DMS53 (cell line): ENCODE results near the gene KIF1B.
"Not testable (repeated sequence)": the region's sequence is repeated elsewhere in the genome, so short reads cannot be mapped to it uniquely, and the experiment has no call there.

Experiments
- DNase-seq: peaks from one replicate; lab custom pipeline; 2025; lab: John Stamatoyannopoulos, UW

The KIF1B gene

DNA sequence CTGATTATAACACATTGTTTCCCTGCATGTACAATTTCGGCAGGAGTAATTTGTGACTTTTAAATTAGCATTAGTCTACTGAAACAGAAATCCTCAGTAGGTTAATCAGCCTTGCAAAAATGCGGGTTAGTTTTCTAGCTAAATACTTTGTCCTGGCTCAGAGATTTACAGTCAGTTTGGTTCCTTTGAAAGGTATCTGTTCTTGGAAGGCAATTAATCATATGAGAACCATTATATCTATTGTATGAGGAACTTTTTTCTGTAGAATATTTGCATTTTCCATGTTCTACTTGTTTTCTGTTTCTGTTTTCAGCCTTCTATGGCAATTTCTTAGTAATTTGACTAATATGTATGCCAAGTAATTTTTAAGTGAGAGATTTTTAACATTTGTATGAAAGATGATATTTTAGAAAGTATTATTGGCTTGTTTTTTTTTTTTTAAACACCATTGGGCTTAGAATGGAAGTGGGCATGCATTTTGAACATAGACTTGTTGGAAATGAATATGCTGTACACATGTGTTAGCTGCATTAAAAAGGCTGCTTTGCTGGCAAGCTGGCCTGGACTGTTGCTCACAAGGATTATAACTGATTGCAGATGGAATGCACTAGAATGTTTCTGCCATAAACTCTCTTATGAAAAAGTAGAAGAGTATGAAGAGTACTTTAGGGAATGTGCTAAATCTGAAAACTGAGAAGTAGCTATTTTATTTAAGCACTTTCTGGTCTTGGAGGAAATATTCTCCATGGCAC, 26.2 kb downstream of the KIF1B start:
- DNase-seq = no peak

DNA sequence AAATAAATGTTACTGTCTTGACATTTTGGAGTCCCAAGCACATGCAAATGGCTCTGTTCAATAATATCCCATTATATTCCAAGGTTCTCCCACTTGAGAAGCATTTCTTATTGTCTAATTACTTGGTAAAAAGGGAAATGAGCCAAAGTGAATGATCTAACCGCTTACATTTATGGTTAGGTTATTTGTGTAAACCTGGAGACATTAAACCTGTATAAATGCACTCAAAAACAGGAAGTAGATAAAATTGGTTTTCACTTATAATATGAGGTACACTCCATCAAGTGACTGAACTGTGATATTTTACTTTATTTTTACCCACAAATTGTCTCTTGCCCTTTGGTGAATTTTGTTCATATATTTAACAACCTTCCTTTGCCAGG, 26.8 kb downstream of the KIF1B start:
- DNase-seq = no peak

DNA sequence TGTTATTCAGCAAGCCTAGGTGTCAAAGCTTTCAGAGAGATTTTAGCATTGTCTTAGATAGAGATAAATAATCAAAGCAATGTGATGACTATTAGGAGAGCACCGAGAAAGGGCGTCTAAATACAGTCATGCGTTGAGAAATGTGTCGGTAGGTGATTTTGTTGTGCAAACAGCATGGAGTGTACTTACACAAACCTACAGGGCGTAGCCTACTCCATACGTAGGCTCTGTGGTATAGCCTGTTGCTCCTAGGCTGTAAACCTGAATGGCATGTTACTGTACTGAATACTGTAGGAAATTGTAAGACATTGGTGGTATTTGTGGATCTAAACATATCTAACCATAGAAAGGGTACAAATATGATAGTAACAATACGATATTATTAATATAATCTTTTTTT, 31.8 kb downstream of the KIF1B start:
- no peak for DNase-seq

DNA sequence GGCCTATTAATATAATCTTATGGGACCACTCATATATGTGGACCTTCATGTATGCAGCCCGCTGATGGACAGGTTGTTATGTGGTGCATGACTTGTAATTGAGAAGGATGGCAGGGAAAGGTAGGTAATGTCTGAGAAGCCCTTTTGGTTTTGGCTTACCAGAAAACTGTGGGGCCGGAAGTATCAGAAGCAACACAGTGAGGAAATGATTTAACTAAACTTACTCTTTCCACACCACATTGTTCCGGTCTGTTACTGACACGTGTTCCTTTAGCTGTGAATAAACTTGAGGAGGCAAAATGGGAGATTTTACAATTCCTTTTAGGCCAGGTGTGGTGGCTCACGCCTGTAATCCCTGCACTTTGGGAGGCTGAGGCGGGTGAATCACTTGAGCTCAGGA, 32.4 kb downstream of the KIF1B start:
- DNase-seq = no peak

DNA sequence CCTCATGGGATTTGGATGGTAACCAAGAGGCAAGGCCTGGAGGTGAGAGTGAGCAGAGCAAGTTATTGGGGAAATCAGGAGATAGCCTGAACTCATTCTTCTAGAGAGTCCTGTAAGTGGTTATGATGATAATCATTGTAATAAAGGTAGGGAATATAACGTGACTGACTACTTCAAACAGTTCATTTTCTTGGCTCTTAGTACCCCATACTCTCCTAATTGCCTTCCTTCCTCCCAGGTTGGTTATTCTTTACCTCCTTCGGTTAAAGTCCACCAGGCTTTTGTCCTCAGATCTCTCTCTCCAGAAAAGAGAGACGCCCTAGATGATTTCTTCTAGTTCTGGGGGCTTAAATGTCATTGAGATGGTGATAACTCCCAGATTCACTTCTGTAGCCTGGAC, 35.3 kb downstream of the KIF1B start:
- DNase-seq = no peak

DNA sequence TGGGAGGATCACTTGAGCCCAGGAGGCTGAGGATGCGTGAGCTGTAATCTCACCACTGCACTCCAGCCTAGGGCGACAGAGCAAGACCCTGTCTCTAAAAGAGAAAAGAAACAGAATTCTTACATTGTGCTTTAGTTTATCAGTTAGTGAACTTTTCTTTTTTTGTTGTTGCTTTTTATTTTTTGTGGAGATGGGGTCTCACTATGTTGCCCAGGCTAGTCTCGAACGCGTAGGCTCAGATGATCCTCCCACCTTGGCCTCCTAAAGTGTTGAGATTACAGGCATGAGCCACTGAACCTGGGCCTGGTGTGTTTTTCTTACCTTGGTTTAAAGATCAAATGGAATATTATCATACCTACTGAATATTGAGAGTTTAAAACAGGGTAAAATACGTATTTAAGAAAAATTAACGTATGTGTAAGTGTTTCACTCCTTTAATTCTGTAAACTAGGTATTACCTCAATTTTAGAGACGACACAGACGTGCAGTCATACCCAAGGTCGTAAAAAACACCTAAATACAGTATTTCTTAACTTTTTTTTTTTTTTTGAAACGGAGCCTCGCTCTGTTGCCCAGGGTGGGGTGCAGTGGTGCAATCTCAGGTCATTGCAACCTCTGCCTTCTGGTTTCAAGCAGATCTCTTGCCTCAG, 39.6 kb downstream of the KIF1B start:
- DNase-seq = no peak

DNA sequence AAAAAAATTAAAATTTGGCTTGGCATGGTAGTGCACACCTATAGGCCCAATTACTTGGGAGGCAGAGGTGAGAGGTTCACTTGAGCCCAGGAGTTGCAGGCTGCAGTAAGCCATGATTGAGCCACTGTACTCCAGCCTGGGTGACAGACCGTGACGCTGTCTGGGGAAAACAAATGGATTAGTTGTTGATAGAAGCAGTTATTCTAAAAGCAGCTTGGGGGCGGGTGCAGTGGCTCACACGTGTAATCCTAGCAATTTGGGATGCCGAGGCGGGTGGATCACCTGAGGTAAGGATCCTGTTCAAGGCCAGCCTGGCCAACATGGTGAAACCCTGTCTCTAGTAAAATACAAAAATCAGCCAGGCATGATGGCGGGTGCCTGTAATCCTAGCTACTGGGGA, 40.3 kb downstream of the KIF1B start:
- DNase-seq = no peak

DNA sequence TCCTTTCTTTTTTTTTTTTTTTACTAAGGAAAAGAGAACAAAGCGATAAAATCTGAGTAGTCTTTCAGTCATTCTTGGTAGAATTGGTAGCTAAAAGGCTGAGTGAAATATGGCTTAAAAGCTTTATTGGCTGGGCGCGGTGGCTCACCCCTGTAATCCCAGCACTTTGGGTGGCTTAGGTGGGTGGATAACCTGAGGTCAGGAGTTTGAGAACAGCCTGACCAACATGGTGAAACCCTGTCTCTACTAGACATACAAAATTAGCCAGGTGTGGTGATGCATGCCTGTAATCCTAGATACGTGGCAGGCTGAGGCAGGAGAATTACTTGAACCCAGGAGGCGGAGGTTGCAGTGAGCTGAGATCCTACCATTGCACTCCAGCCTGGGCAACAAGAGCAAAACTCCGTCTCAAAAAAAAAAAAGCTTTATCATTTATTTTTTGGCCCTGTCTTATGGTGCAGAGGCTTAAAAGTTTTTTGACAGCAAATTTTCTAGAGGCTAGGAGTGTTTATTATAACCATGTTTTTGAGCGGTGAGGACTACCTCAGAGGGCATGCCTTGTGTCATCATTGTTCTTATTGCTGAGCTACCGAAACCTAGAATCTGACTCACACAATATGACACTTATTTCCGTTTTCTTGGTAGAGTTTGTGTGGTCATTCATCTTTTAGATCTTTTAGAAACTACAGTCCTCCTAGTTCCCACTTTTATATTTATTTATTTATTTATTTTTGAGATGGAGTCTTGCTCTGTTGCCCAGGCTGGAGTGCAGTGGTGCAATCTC, 41.1 kb downstream of the KIF1B start:
- DNase-seq = not testable (repeated sequence)

DNA sequence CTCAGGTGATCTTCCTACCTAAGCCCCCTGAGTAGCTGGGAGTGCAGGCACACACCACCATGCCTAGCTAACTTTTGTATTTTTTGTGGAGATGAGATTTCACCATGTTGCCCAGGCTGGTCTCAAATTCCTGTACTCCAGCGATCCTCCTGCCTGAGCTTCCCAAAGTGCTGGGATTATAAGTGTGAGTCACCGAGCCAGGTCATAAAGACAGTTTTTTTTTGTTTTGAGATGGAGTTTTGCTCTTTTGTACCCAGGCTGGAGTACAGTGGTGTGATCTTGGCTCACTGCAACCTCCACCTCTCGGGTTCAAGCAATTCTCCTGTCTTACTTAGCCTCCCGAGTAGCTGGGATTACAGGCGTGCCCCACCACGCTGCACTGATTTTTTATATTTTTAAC, 42.1 kb downstream of the KIF1B start:
- peak; percentile 7 for DNase-seq

DNA sequence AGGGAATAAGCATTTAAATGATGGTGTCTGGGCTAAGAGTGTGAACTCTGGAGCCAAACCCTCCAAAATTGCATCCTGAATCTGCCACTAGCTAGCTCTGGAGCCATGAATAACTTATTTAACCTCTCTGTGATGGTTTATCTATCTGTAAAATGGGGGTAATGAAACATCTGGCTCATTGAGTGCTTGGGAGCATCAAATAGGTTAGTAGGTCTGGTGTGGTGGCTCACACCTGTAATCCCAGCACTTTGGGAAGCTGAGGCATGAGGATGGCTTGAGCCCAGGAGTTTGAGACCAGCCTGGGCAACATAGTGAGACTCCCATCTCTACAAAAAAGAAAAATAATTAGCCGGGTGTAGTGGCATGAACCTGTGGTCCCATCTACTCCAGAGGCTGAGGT, 42.8 kb downstream of the KIF1B start:
- no peak for DNase-seq

DNA sequence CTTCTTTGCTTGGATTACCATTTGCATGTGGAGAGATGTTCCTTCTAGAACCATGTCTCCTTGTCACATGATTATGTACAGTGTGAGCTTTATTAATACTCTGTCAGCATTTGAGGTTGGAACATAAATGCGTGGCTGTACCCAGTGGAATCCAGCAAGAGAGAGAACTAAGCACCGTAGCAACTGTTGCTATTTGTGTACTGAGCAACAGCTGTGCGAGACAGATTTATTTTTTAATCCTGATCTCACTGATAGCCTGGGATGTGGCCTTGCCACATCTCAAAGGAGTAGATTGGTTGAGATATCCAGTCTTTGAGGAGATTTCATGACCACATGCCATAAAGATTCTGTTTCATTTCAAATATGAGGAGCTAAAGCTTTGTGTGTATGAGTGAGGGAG, 43.4 kb downstream of the KIF1B start:
- DNase-seq = peak; percentile 51

DNA sequence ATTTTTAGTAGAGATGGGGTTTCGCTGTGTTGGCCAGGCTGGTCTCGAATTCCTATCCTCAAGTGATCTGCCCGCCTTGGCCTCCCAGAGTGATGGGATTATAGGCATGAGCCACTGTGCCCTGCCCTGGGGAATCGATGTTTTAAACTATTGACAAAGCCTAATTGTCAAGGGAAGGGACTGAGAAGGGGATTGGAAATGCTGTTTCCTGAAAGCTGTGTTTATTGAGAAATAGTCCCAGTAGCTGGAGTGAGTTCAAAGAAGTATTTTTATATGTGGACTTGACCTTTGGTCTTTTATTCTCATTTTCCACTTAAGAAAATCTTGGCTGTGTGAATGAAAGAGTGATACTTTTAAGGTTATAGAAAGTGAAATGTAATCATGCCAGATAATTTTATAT, 47.5 kb downstream of the KIF1B start:
- no peak for DNase-seq

DNA sequence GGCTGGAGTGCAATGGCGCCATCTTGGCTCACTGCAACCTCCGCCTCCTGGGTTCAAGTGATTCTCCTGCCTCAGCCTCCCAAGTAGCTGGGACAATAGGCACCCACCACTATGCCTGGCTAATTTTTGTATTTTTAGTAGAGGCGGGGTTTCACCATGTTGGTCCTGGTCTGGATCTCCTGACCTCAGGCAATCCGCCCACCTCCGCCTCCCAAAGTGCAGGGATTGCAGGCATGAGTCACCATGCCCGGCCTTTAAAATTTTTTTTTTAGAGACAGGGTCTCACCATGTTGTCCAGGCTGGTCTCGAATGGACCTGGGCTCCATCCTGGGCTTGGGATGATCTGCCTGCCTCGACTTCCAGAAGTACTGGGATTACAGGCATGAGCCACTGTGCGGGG, 49.2 kb downstream of the KIF1B start:
- DNase-seq = not testable (repeated sequence)

DNA sequence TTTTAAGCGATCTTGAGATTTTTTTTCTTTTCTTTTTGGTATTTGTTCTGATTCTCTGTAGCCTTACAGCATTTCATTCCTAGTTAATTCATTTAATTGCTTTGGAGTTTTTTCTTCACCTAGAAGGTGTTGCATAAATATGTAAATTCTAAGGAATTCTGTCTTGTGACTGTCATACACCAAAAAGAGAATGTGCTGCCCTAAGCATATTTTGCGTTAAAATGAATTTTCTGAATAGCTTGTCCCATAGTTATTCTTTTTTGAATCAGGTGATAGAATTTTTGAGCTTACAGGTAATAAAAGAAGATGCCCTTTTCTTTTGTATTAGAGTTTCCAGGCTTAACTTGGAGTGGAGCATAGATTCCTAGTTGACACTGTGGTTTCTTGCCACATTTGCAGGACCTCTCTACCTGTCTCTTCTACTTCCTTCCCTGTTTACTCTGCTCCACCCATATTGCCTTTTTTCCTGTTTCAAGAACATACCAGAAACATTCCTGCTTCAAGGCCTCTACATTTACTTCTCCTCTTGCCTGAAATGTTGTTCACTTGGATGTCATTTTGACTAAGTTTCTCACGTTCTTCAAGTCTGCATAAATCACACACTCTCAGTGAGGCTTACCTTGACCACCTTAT, 53.2 kb downstream of the KIF1B start:
- no peak for DNase-seq

DNA sequence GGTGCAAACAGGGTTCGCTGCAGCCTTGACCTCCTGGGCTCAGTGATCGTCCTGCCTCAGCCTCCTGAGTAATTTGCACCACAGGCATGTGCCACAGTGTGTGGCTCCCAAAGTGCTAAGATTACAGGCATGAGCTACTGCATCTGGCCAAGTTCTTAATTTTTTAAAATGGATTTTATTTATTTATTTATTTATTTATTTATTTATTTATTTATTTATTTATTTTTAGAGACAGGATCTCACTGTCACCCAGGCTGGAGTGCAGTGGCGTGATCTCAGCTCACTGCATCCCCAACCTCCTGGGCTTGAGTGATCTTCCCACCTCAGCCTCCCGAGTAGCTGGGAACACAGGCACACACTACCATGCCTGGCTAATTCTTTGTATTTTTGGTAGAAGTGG, 54.7 kb downstream of the KIF1B start:
- DNase-seq = no peak

DNA sequence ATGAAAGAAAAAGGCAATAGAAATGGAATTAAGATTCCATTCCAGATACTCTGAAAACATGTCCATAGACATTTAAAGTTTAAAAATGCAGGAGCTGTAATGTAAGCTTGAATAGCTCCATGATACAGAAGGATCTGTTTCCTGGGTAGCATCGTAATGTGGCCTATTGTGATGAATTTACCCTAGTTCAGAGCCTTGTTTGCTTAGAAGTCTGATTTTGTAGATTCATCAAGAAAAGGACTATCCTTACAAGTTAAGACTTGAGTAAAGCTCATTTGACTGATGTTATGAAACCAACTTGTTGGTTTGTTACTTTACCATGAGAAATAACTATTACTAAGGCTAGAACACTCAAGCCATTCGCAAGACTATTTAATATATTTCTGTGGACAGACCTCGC, 55.5 kb downstream of the KIF1B start:
- no peak for DNase-seq

DNA sequence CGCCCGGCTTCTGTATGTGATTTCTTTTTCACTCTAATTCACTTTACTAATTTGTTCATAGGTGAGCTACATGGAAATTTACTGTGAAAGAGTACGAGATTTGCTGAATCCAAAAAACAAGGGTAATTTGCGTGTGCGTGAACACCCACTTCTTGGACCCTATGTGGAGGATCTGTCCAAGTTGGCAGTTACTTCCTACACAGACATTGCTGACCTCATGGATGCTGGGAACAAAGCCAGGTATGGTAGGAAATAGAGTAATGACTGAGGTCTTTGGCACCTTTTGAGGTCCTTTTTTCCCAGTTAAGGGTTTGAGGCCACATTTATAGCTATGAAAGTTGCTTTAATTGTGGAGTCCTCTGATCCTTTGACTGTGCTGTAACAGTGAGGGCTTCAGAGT, 56.9 kb downstream of the KIF1B start:
- DNase-seq = no peak

DNA sequence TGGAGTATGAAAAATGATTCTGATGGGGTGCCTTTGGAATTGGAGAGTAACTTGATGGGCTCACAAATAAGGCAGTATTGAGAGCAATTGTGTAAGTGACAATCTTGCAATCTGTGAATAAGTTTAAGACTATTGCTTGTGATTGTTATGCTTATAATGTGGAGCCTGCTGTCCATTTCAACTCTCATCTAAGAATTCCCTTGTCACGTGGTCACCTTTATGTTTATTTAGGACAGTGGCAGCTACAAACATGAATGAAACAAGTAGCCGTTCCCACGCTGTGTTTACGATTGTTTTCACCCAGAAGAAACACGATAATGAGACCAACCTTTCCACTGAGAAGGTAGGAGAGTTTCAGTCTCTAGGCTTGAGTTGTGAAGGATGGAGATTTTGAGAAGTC, 57.6 kb downstream of the KIF1B start:
- no peak for DNase-seq

DNA sequence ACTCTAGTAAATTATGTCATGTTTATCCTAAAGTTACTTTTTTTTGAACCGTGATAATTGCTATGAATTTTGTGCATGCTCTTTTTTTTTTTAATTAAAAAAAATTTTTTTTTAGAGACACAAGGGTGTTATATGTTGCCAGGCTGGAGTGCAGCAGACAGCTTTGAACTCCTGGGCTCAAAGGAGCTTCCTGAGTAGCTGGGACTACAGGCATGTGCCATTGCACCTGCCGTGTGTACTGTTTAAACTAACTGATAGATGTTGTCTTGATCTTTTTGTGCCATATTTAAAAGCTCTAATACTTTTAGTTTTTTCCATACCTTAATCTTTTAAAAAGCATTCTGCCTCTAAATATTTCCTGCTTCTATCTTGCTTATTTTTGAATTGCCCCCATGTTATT, 60.7 kb downstream of the KIF1B start:
- no peak for DNase-seq

DNA sequence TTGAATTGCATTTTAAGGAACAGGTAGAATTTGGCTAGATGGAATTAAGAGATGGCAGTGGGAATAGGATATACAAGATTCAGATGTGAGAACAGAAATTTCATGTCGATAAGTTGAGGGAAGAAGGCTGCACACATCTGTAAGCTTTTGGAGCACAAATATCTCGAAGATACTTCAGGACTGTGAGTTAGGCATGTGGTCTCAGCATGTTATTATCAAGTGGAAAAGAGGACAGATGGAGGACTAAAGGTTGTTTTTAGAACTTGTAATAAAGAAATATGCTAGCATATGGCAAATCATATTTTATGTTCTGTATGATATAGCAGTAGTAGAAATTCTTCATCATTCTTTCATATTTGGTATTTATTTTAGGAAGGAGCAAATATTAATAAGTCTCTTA, 61.5 kb downstream of the KIF1B start:
- no peak for DNase-seq

DNA sequence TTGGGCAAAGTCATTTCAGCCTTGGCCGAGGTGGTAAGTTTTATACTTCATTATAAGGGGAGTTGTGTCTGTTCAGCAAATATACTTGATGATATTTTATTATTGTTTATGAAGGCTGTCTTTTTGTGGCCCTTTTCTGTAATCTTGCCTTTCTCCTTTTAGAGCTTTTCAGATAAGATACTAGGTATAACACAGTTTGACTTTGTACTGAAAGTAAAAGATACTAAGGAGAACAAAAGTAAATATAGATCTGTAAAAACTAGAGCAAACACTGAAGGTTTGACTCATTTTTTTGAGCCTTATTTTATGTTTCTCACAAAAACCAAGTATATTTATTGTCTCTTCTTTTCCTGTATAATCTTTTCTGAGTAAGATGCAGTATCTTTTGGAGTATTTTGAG, 61.9 kb downstream of the KIF1B start:
- no peak for DNase-seq

DNA sequence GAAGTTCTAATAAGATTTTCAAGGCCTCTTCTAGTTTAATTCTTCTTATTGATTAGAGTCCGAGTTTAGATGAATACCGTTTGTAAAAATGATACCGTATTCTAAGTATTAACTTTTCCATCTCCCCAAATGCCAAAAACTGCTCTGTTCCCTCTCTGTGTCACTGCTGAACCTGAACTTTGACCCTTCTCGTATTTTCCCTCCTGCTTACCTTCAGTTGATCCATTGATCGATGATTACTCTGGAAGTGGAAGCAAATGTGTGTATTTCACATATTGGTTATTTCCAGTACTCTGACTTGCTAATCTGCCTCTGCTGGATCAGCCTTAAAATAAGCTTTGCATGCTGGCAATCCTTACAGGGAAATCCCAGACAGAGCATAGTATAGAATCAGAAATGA, 68.5 kb downstream of the KIF1B start:
- DNase-seq = no peak
